ENCODE measurements around the gene BICDL1.

Gene BICDL1

GRCh38 chr12:120126635-120127005 lies 137.6 kb downstream of the BICDL1 start:
- no peak for TF ChIP-seq CTCF (IDR thresholded peaks at IDR 0.05; ENCODE audit: borderline replicate concordance, insufficient read depth, low read depth, low read length)
- no peak overlapping the region for H3K4me3 ChIP-seq (ENCODE audit: low read depth, low read length)

GRCh38 chr12:120130011-120130410 lies 141.0 kb downstream of the BICDL1 start:
- TF ChIP-seq CTCF (IDR thresholded peaks at IDR 0.05; ENCODE audit: borderline replicate concordance, insufficient read depth, low read depth, low read length) = no peak

GRCh38 chr12:120131116-120131515 lies 142.1 kb downstream of the BICDL1 start:
- no peak overlapping the region for H3K4me3 ChIP-seq (ENCODE audit: low read depth, low read length)
- no peak for TF ChIP-seq CTCF (IDR thresholded peaks at IDR 0.05; ENCODE audit: borderline replicate concordance, insufficient read depth, low read depth, low read length)

More at GRCh38 chr12:120130011-120130410, 141.0 kb downstream of the BICDL1 start:
- no peak overlapping the region for H3K4me3 ChIP-seq (ENCODE audit: low read depth, low read length)

- no peak overlapping the region for H3K4me3 ChIP-seq (ENCODE audit: low read depth, low read length)
Observed at GRCh38 chr12:120132054-120132836, 143.2 kb downstream of the BICDL1 start.

GRCh38 chr12:120132863-120133385 lies 143.9 kb downstream of the BICDL1 start:
- no peak overlapping the region for H3K4me3 ChIP-seq (ENCODE audit: low read depth, low read length)

More at GRCh38 chr12:120132054-120132836, 143.2 kb downstream of the BICDL1 start:
- no peak for TF ChIP-seq CTCF (IDR thresholded peaks at IDR 0.05; ENCODE audit: borderline replicate concordance, insufficient read depth, low read depth, low read length)

GRCh38 chr12:120134307-120134980 lies 145.4 kb downstream of the BICDL1 start:
- H3K4me3 ChIP-seq (ENCODE audit: low read depth, low read length) = no peak overlapping the region
- no peak for TF ChIP-seq CTCF (IDR thresholded peaks at IDR 0.05; ENCODE audit: borderline replicate concordance, insufficient read depth, low read depth, low read length)

More at GRCh38 chr12:120132863-120133385, 143.9 kb downstream of the BICDL1 start:
- no peak for TF ChIP-seq CTCF (IDR thresholded peaks at IDR 0.05; ENCODE audit: borderline replicate concordance, insufficient read depth, low read depth, low read length)

All from GM12875 (cell line).